Stomach (tissue), 9 donors: ENCODE measurements around the gene WDR75. TPM values are rescaled to one million over a fixed set of nuclear protein-coding genes. Genes with fewer than 3 reads are reported as not detected.
"Not testable (repeated sequence)": the region's sequence is repeated elsewhere in the genome, so short reads cannot be mapped to it uniquely, and the experiment has no call there.

Experiments used
- DNase-seq, 2 donors: peaks; one replicate each; pipeline versions ENCODE4 v3.0.0 to v3.0.0-alpha.2; 2013 to 2019
- H3K27ac ChIP-seq, 5 donors: fragments of 200-600 bp in 4 of 5; sonication (generic) in 4 of 5; one replicate each; pipeline ENCODE4 v1.5.1; 2013 to 2019; ENCODE audit warnings: mild to moderate bottlenecking in 1 of 5, moderate library complexity in 1 of 5
- H3K27me3 ChIP-seq, 3 donors: fragments of 200-600 bp; sonication (generic); one replicate each; pipeline ENCODE4 v1.5.1; 2017 to 2019; ENCODE audit warnings: mixed run types in 1 of 3
- H3K36me3 ChIP-seq, 4 donors: fragments of 200-600 bp; sonication (generic); 1 replicate in 3 of 4; 2 replicates in 1 of 4; pipeline ENCODE4 v1.5.1; 2016 to 2019
- H3K4me1 ChIP-seq, 4 donors: fragments of 200-600 bp; sonication (generic); one replicate each; pipeline ENCODE4 v1.5.1; 2016 to 2019
- H3K4me3 ChIP-seq, 4 donors: fragments of 200-600 bp; sonication (generic) in 3 of 4; one replicate each; pipeline ENCODE4 v1.5.1; 2016 to 2019; ENCODE audit warnings: mild to moderate bottlenecking in 1 of 4
- H3K9me3 ChIP-seq, 4 donors: fragments of 200-600 bp; sonication (generic); one replicate each; pipeline ENCODE4 v1.5.1; 2016 to 2019
- EP300 ChIP-seq: sonication (generic); formaldehyde crosslinking; IDR thresholded peaks from one replicate; pipeline ENCODE4 v1.6.1; 2017; ENCODE audit warnings: antibody characterized with exemption
- POLR2A ChIP-seq, 4 donors: fragments of 450-650 bp; IDR thresholded peaks; one replicate each; pipeline ENCODE4 v1.6.1; 2016; ENCODE audit warnings: antibody characterized with exemption in 4 of 4, control low read depth in 2 of 4, mild to moderate bottlenecking in 1 of 4, moderate library complexity in 1 of 4
- POLR2AphosphoS5 ChIP-seq, 3 donors: sonication (generic); formaldehyde crosslinking; IDR thresholded peaks; one replicate each; pipeline ENCODE4 v1.6.1; 2016; ENCODE audit warnings: antibody characterized with exemption in 3 of 3
- WGBS, 5 donors: extraction: QIAGEN DNeasy Blood & Tissue Kit in 3 of 5; methylation state at CpG; one replicate each; pipeline versions ENCODE4 v1.1.5 to v1.1.7; 2013 to 2018; 5-methylcytosine and 5-hydroxymethylcytosine counted together
- intact Hi-C: fragments of 100-400 bp; cut with DNase I; formaldehyde crosslinking; loops from one replicate; pipeline ENCODE4 v1.15.1; 2023; ENCODE audit warnings: low total_unique reads
- polyA plus RNA-seq, 3 donors: library from polyadenylated mRNA; stranded (reverse); fragments of 200-250 nt; gene quantifications; one replicate each; pipeline ENCODE4 v1.2.3, GENCODE V29; 2013
- total RNA-seq, 5 donors: library from RNA; depleted of rRNA; stranded (reverse); fragments of >200 nt; gene quantifications; one replicate each; pipeline versions ENCODE4 v1.1.0 to v1.2.3, GENCODE V29; 2014 to 2016
- TF ChIP-seq, protein P1 (sequence below), 7 experiments: fragments of 450-650 bp in 4 of 7; fragments of 200-600 bp in 3 of 7; sonication (generic) in 3 of 7; IDR thresholded peaks; one replicate each; pipeline ENCODE4 v1.5.1; 2016 to 2019; ENCODE audit warnings: antibody characterized with exemption in 7 of 7, control low read depth in 2 of 7, mild to moderate bottlenecking in 1 of 7
- donor health status: healthy with polysubstance abuse.
- donor health status: Bipolar disorder and iron deficiency.
- donor health status: healthy.

WDR75 gene
- total and polyA plus RNA-seq, 8 donors, result 6.1 to 89.9 (median 26.5) TPM

DNA sequence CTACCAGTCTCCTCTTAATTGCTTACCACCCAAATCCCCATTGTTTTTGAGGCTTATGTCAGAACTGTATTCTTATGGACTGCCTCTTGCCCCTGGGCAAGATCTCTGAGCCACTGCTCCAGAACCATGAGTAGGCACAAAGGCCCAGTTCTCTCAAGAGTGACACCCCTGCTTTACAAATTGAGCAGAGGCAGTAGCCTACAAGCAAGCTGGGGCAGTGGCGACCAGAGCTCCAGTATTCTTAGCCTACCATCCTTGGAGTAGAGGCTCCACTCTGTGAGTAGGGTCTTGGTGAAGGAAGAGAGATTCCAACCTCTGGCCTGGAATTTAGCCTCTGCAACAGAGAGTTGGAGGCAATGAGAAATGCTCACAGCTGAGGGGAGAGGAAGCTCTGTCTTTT, 36.5 kb downstream of the WDR75 start:
- intact Hi-C loops, result no loop called here
- H3K4me1 ChIP-seq, result no peaks in the 10 kb centered on the region
- 89 to 100% (median 96%) methylated on average over 1 of the region's 1 CpG for WGBS, 5 donors
- no peaks in the 10 kb centered on the region for H3K9me3 ChIP-seq
- no peak overlapping the region for H3K4me3 ChIP-seq
- H3K27ac ChIP-seq, result no peak overlapping the region
- peaks cover 0 to 41% (median 38%) of the 10 kb centered on the region in 4 donors for H3K36me3 ChIP-seq
- TF ChIP-seq POLR2AphosphoS5 (IDR thresholded peaks at IDR 0.05), result no peak
- TF ChIP-seq, protein P1, sequence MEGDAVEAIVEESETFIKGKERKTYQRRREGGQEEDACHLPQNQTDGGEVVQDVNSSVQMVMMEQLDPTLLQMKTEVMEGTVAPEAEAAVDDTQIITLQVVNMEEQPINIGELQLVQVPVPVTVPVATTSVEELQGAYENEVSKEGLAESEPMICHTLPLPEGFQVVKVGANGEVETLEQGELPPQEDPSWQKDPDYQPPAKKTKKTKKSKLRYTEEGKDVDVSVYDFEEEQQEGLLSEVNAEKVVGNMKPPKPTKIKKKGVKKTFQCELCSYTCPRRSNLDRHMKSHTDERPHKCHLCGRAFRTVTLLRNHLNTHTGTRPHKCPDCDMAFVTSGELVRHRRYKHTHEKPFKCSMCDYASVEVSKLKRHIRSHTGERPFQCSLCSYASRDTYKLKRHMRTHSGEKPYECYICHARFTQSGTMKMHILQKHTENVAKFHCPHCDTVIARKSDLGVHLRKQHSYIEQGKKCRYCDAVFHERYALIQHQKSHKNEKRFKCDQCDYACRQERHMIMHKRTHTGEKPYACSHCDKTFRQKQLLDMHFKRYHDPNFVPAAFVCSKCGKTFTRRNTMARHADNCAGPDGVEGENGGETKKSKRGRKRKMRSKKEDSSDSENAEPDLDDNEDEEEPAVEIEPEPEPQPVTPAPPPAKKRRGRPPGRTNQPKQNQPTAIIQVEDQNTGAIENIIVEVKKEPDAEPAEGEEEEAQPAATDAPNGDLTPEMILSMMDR (IDR thresholded peaks at IDR 0.05), result no peak
- TF ChIP-seq POLR2A (IDR thresholded peaks at IDR 0.05), result no peak
- no peak for TF ChIP-seq EP300
- no peak for DNase-seq
- H3K27me3 ChIP-seq, result no peaks in the 10 kb centered on the region

DNA sequence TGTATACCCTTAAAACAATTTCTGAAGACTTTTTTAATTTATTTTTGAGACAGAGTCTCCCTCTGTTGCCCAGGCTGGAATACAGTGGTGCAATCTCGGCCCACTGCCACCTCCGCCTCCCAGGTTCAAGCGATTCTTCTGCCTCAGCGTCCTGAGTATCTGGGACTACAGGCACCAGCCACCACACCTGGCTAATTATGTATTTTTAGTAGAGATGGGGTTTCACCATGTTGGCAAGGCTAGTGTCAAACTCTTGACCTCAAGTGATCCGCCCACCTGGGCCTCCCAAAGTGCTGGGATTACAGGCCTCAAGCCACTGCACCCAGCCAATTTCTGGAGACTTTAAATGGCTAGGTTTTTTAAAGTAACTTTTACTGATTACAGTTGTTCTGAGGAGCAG, 37.0 kb downstream of the WDR75 start:
- H3K4me1 ChIP-seq, H3K27me3 ChIP-seq, H3K27ac ChIP-seq, DNase-seq, H3K9me3 ChIP-seq, H3K4me3 ChIP-seq, intact Hi-C loops: not testable (repeated sequence)
- 94 to 99% (median 97%) methylated on average over 5 of the region's 5 CpGs for WGBS, 5 donors
- H3K36me3 ChIP-seq, result peaks cover 0 to 36% (median 33%) of the 10 kb centered on the region in 4 donors

DNA sequence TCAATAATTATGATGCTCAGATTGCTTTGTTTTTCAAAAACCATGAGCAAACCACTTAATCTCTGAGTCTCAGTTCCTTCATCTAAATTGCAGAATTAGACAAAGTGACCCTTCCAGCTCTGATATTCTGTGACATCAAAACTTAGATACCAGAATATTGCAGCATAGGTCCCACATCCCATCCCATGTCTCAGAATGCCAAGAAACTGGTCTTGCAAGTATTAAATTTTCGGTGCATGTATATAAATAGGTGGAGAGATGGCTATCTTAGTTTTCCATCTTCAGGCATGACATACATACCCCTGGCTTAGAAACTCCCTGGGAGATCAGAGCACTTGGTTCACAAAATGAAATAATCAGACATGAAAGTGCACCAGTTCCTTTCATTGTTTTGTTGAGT, 39.8 kb downstream of the WDR75 start:
- WGBS, 5 donors, result 45 to 68% (median 56%) methylated on average over 1 of the region's 1 CpG
- no peaks in the 10 kb centered on the region for H3K4me1 ChIP-seq

DNA sequence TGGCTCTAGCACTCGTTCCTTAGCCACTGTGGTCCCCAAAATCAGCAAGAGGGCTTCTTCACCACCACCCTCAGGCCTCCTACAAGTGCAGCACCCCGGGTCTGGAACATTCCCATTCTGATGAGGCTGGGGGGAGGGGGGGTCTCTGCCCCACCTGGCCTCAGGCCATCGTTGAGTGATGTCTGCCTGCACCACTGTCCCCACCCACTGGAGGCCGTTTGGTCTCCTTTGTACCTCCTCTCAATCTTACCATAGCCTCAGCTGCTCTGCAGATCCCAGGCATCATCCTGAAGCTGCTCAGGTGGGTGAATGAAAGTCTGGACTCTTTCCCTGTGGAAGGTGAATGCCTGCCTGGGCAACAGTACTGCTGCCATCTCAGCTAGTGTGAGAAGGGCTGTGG, 42.3 kb downstream of the WDR75 start:
- DNase-seq, result no peak
- no peaks in the 10 kb centered on the region for H3K36me3 ChIP-seq
- no peak for TF ChIP-seq EP300
- TF ChIP-seq POLR2A (IDR thresholded peaks at IDR 0.05), result no peak
- TF ChIP-seq, protein P1 (IDR thresholded peaks at IDR 0.05), result no peak
- TF ChIP-seq POLR2AphosphoS5 (IDR thresholded peaks at IDR 0.05), result no peak
- no peaks in the 10 kb centered on the region for H3K4me1 ChIP-seq
- H3K27ac ChIP-seq, result no peak overlapping the region
- no peak overlapping the region for H3K4me3 ChIP-seq
- H3K27me3 ChIP-seq, result no peaks in the 10 kb centered on the region
- H3K9me3 ChIP-seq, result no peaks in the 10 kb centered on the region
- WGBS, 5 donors, result 61 to 80% (median 70%) methylated on average over 4 of the region's 4 CpGs
- intact Hi-C loops, result no loop called here

More for the DNA sequence above, 39.8 kb downstream of the WDR75 start:
- H3K27me3 ChIP-seq, result no peaks in the 10 kb centered on the region
- intact Hi-C loops, result no loop called here
- DNase-seq, result no peak
- H3K27ac ChIP-seq, result no peak overlapping the region
- no peak overlapping the region for H3K4me3 ChIP-seq
- H3K36me3 ChIP-seq, result peaks cover 0 to 8% (median 5%) of the 10 kb centered on the region in 4 donors
- H3K9me3 ChIP-seq, result no peaks in the 10 kb centered on the region
- TF ChIP-seq POLR2A (IDR thresholded peaks at IDR 0.05), result no peak
- TF ChIP-seq EP300, result no peak
- TF ChIP-seq, protein P1 (IDR thresholded peaks at IDR 0.05), result no peak
- no peak for TF ChIP-seq POLR2AphosphoS5 (IDR thresholded peaks at IDR 0.05)

DNA sequence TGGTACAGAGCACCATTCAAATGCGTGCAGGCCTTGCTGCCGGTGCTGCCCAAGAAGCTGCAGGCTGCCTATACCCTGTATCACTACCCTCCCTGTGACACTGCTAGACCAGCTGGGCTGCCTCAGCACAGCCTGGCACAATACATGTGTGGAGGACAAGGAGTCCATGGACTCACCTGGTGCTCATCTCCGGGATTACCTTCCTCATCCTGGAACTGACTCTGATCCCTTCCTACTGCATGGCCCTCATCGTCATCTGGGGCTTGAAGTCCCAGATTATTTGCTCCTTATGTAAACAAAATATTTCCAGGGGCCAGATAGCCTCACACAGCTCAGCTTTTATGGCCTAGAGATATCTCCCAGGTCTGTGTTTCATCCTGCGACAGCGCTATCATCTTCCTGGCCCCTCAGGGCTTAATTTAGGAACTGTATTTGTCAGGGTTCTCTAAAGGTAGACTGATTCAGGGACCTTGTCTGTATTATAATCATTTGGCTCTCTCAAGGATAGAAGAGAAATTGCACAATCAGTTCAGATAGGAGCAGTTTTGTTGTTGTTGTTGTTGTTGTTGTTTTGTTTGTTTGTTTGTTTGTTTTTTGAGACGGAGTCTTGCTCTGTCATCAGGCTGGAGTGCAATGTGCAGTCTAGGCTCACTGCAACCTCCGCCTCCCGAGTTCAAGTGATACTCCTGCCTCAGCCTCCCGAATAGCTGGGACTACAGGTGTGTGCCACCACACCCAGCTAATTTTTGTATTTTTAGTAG, 42.9 kb downstream of the WDR75 start:
- Histone ChIP-seq H3K27ac (no peak overlapping the region), H3K36me3 (no peaks in the 10 kb centered on the region), H3K27me3 (no peaks in the 10 kb centered on the region), H3K4me3 (no peak overlapping the region), H3K4me1 (no peaks in the 10 kb centered on the region), H3K9me3 (no peaks in the 10 kb centered on the region)
- WGBS, 5 donors, result 86 to 93% (median 90%) methylated on average over 9 to 10 of the region's 10 CpGs
- intact Hi-C loops, result no loop called here
- no peak for DNase-seq
- no peak for TF ChIP-seq POLR2AphosphoS5 (IDR thresholded peaks at IDR 0.05)
- no peak for TF ChIP-seq EP300
- TF ChIP-seq, protein P1 (IDR thresholded peaks at IDR 0.05), result no peak
- no peak for TF ChIP-seq POLR2A (IDR thresholded peaks at IDR 0.05)
